Activated CD4-positive, alpha-beta T cell treated with anti-CD3 and anti-CD28 coated beads for 36 hours (primary cell): ENCODE measurements around the gene FRK. TPM values are rescaled to one million over a fixed set of nuclear protein-coding genes. Genes with fewer than 3 reads are reported as not detected.
"Not testable (repeated sequence)": the region's sequence is repeated elsewhere in the genome, so short reads cannot be mapped to it uniquely, and the experiment has no call there.

Experiments
- ATAC-seq: fragments of 200-7000 bp; cut with Tn5 transposase; one replicate; pipeline ENCODE4 v1.10.0; 2021; ENCODE audit warnings: mild to moderate bottlenecking, moderate library complexity
- CTCF ChIA-PET: fragments of 350-600 bp; sonication (Branson Sonifier 250); formaldehyde crosslinking; loops from one replicate; lab custom pipeline; 2021; ENCODE audit warnings: antibody characterized with exemption; lab: Charles Lee
- POLR2A ChIA-PET: fragments of 350-600 bp; sonication (Branson Sonifier 250); formaldehyde crosslinking; loops from one replicate; lab custom pipeline; 2021; ENCODE audit warnings: antibody characterized with exemption, inconsistent platforms; lab: Charles Lee
- DNase-seq: peaks from one replicate; pipeline ENCODE4 v3.0.0-alpha.2; 2020
- H3K27ac Mint-ChIP-seq: one replicate; pipeline ENCODE4 v1.8.0; 2021; ENCODE audit warnings: mixed read lengths
- H3K27me3 Mint-ChIP-seq: one replicate; pipeline ENCODE4 v1.8.0; 2021; ENCODE audit warnings: mixed read lengths
- H3K36me3 Mint-ChIP-seq: one replicate; pipeline ENCODE4 v1.8.0; 2021; ENCODE audit warnings: low read depth, mixed read lengths
- H3K4me1 Mint-ChIP-seq: one replicate; pipeline ENCODE4 v1.8.0; 2021; ENCODE audit warnings: mixed read lengths
- H3K4me3 Mint-ChIP-seq: one replicate; pipeline ENCODE4 v1.8.0; 2021; ENCODE audit warnings: mild to moderate bottlenecking, moderate library complexity, mixed read lengths
- H3K9me3 Mint-ChIP-seq: one replicate; pipeline ENCODE4 v1.8.0; 2021; ENCODE audit warnings: low read depth, mixed read lengths
- intact Hi-C, 2 experiments: fragments of 100-400 bp; cut with DNase I in 1 of 2; cut with micrococcal nuclease in 1 of 2; formaldehyde crosslinking; loops; one replicate each; pipeline versions ENCODE4 v1.14.2 to v1.15.1; 2022 to 2024; cut with DNase I, micrococcal nuclease
- total RNA-seq, 2 experiments: library from RNA; stranded (reverse); gene quantifications; one replicate each; pipeline ENCODE4 v1.2.3, GENCODE V29; 2021

Gene FRK
- total RNA-seq, 2 experiments from 2014 or later = 0.02 to 0.05 TPM

GRCh38 chr6:115934829-115935228 lies 125.9 kb downstream of the FRK start:
- H3K27ac Mint-ChIP-seq = no peak overlapping the region
- ATAC-seq = no peak
- H3K27me3 Mint-ChIP-seq = no peaks in the 10 kb centered on the region
- DNase-seq = no peak
- peaks cover 3% of the 10 kb centered on the region for H3K9me3 Mint-ChIP-seq
- intact Hi-C loops = no loop called here
- H3K4me3 Mint-ChIP-seq = no peak overlapping the region
- H3K4me1 Mint-ChIP-seq = no peaks in the 10 kb centered on the region
- CTCF ChIA-PET = no interaction called here
- no peaks in the 10 kb centered on the region for H3K36me3 Mint-ChIP-seq
- POLR2A ChIA-PET = no interaction called here

GRCh38 chr6:115934145-115934544 lies 126.5 kb downstream of the FRK start:
- H3K4me3 Mint-ChIP-seq = no peak overlapping the region
- no peak for ATAC-seq
- no peaks in the 10 kb centered on the region for H3K4me1 Mint-ChIP-seq
- CTCF ChIA-PET = no interaction called here
- H3K27ac Mint-ChIP-seq = no peak overlapping the region
- H3K27me3 Mint-ChIP-seq = no peaks in the 10 kb centered on the region
- H3K9me3 Mint-ChIP-seq = peaks cover 2% of the 10 kb centered on the region
- POLR2A ChIA-PET = no interaction called here
- DNase-seq = no peak
- no peaks in the 10 kb centered on the region for H3K36me3 Mint-ChIP-seq
- intact Hi-C loops = no loop called here

- ChIA-PET POLR2A (no interaction called here), CTCF (no interaction called here)
- H3K4me3 Mint-ChIP-seq = no peak overlapping the region
- H3K9me3 Mint-ChIP-seq = peaks cover 2% of the 10 kb centered on the region
- no peaks in the 10 kb centered on the region for H3K4me1 Mint-ChIP-seq
- no peak overlapping the region for H3K27ac Mint-ChIP-seq
- intact Hi-C loops = no loop called here
- ATAC-seq (no peak), DNase-seq (no peak)
- H3K27me3 Mint-ChIP-seq = no peaks in the 10 kb centered on the region
- no peaks in the 10 kb centered on the region for H3K36me3 Mint-ChIP-seq
Measured at GRCh38 chr6:115932481-115932880, 128.2 kb downstream of the FRK start.

- POLR2A ChIA-PET, H3K4me3 Mint-ChIP-seq, CTCF ChIA-PET, intact Hi-C loops, H3K4me1 Mint-ChIP-seq, ATAC-seq, H3K27ac Mint-ChIP-seq, H3K9me3 Mint-ChIP-seq, H3K27me3 Mint-ChIP-seq, H3K36me3 Mint-ChIP-seq, DNase-seq: not testable (repeated sequence)
Measured at GRCh38 chr6:115928000-115928399, 132.7 kb downstream of the FRK start.

- Mint-ChIP-seq H3K36me3 (no peaks in the 10 kb centered on the region), H3K27ac (no peak overlapping the region), H3K4me3 (no peak overlapping the region), H3K4me1 (no peaks in the 10 kb centered on the region), H3K27me3 (peaks cover 2% of the 10 kb centered on the region), H3K9me3 (no peaks in the 10 kb centered on the region)
- ATAC-seq (no peak), DNase-seq (no peak)
- intact Hi-C loops = no loop called here
- CTCF ChIA-PET = no interaction called here
- POLR2A ChIA-PET = interaction anchor here (0.7 kb wide), 1 partner anchor 1430 kb away, joined by 3 read pairs; no protein-coding TSS in a partner anchor
Measured at GRCh38 chr6:115922971-115923370, 137.7 kb downstream of the FRK start.

- intact Hi-C loops = no loop called here
- peaks cover 9% of the 10 kb centered on the region for H3K27me3 Mint-ChIP-seq
- CTCF ChIA-PET = interaction anchor here (0.6 kb wide), 1 partner anchor 196 kb away, joined by 3 read pairs; no protein-coding TSS in a partner anchor
- ATAC-seq = no peak
- no peaks in the 10 kb centered on the region for H3K9me3 Mint-ChIP-seq
- H3K4me1 Mint-ChIP-seq = no peaks in the 10 kb centered on the region
- POLR2A ChIA-PET = no interaction called here
- no peak overlapping the region for H3K4me3 Mint-ChIP-seq
- no peaks in the 10 kb centered on the region for H3K36me3 Mint-ChIP-seq
- DNase-seq = no peak
- no peak overlapping the region for H3K27ac Mint-ChIP-seq
Measured at GRCh38 chr6:115914098-115914497, 146.6 kb downstream of the FRK start.

GRCh38 chr6:115909923-115910546 lies 150.7 kb downstream of the FRK start:
- no peak overlapping the region for H3K27ac Mint-ChIP-seq
- no peaks in the 10 kb centered on the region for H3K36me3 Mint-ChIP-seq
- POLR2A ChIA-PET = no interaction called here
- no peaks in the 10 kb centered on the region for H3K4me1 Mint-ChIP-seq
- intact Hi-C loops = no loop called here
- H3K4me3 Mint-ChIP-seq = no peak overlapping the region
- H3K27me3 Mint-ChIP-seq = peaks cover 2% of the 10 kb centered on the region
- CTCF ChIA-PET = interaction anchor here (0.5 kb wide), 1 partner anchor 1261 kb away, joined by 3 read pairs; no protein-coding TSS in a partner anchor
- ATAC-seq = no peak
- DNase-seq = no peak
- no peaks in the 10 kb centered on the region for H3K9me3 Mint-ChIP-seq

- CTCF ChIA-PET = no interaction called here
- intact Hi-C loops = no loop called here
- POLR2A ChIA-PET = no interaction called here
- ATAC-seq (no peak), DNase-seq (no peak)
- H3K27ac Mint-ChIP-seq = no peak overlapping the region
- H3K27me3 Mint-ChIP-seq = peaks cover 2% of the 10 kb centered on the region
- H3K36me3 Mint-ChIP-seq = no peaks in the 10 kb centered on the region
- H3K4me3 Mint-ChIP-seq = no peak overlapping the region
- no peaks in the 10 kb centered on the region for H3K9me3 Mint-ChIP-seq
- H3K4me1 Mint-ChIP-seq = no peaks in the 10 kb centered on the region
Measured at GRCh38 chr6:115908906-115909559, 151.7 kb downstream of the FRK start.

- Mint-ChIP-seq H3K36me3 (no peaks in the 10 kb centered on the region), H3K9me3 (no peaks in the 10 kb centered on the region), H3K27ac (no peak overlapping the region), H3K27me3 (no peaks in the 10 kb centered on the region), H3K4me1 (no peaks in the 10 kb centered on the region), H3K4me3 (no peak overlapping the region)
- ChIA-PET CTCF (interaction anchor here (1.5 kb wide), 1 partner anchor 9 kb away, joined by 5 read pairs; no protein-coding TSS in a partner anchor), POLR2A (no interaction called here)
- DNase-seq = no peak
- no peak for ATAC-seq
- intact Hi-C loops = no loop called here
Measured at GRCh38 chr6:115905471-115905870, 155.2 kb downstream of the FRK start.

GRCh38 chr6:115902436-115902835 lies 158.3 kb downstream of the FRK start:
- CTCF ChIA-PET = no interaction called here
- intact Hi-C loops = no loop called here
- no peak for ATAC-seq
- no peaks in the 10 kb centered on the region for H3K27me3 Mint-ChIP-seq
- H3K36me3 Mint-ChIP-seq = no peaks in the 10 kb centered on the region
- POLR2A ChIA-PET = no interaction called here
- no peak for DNase-seq
- no peaks in the 10 kb centered on the region for H3K9me3 Mint-ChIP-seq
- H3K4me3 Mint-ChIP-seq = no peak overlapping the region
- H3K27ac Mint-ChIP-seq = no peak overlapping the region
- no peaks in the 10 kb centered on the region for H3K4me1 Mint-ChIP-seq

- no peak overlapping the region for H3K27ac Mint-ChIP-seq
- ChIA-PET CTCF (no interaction called here), POLR2A (no interaction called here)
- no peaks in the 10 kb centered on the region for H3K36me3 Mint-ChIP-seq
- no peaks in the 10 kb centered on the region for H3K4me1 Mint-ChIP-seq
- DNase-seq (no peak), ATAC-seq (no peak)
- H3K9me3 Mint-ChIP-seq = no peaks in the 10 kb centered on the region
- intact Hi-C loops = loop anchor here in 1 of 2 experiments (1.0 kb wide), 1 partner anchor 22 kb away; no protein-coding TSS in a partner anchor
- H3K27me3 Mint-ChIP-seq = peaks cover under 1% of the 10 kb centered on the region
- H3K4me3 Mint-ChIP-seq = no peak overlapping the region
Measured at GRCh38 chr6:115901896-115902295, 158.8 kb downstream of the FRK start.

GRCh38 chr6:115899730-115900282 lies 160.9 kb downstream of the FRK start:
- ChIA-PET CTCF (no interaction called here), POLR2A (no interaction called here)
- Mint-ChIP-seq H3K4me1 (no peaks in the 10 kb centered on the region), H3K36me3 (no peaks in the 10 kb centered on the region), H3K4me3 (no peak overlapping the region), H3K27ac (no peak overlapping the region), H3K9me3 (no peaks in the 10 kb centered on the region), H3K27me3 (peaks cover 2% of the 10 kb centered on the region)
- ATAC-seq (no peak), DNase-seq (no peak)
- intact Hi-C loops = loop anchor here in 1 of 2 experiments (10.0 kb wide), 1 partner anchor 195 kb away; no protein-coding TSS in a partner anchor
